ENCODE results near the gene MRPL28. TPM values are rescaled to one million over a fixed set of nuclear protein-coding genes. Genes with fewer than 3 reads are reported as not detected.
A peak's percentile ranks its signal among the peaks of the same experiment; 100 is the strongest.
"Not testable (repeated sequence)": the region's sequence is repeated elsewhere in the genome, so short reads cannot be mapped to it uniquely, and the experiment has no call there.

MRPL28 gene
- polyA plus RNA-seq, 1 donor = 47.8 TPM

DNA sequence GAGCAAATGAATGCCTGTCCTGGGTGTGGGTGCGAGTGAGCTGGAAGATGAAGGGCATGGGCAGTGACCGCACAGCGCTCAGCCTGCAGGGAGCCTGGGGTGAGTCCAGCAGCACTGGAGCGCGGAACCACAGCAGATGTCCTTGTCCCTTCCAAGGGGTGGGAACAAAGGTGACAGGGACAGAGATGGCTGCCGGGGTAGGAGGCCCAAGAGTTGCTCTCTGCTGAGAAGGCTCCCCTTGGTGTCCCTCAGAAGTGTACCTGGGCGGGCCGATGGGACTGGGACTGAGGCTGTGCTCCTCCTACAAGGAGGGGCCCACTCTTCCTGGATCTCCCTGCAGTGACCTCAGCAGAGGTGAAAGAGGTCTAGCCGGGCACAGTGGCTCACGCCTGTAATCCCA is 19.0 kb upstream of the MRPL28 start:
- no peak for DNase-seq

DNA sequence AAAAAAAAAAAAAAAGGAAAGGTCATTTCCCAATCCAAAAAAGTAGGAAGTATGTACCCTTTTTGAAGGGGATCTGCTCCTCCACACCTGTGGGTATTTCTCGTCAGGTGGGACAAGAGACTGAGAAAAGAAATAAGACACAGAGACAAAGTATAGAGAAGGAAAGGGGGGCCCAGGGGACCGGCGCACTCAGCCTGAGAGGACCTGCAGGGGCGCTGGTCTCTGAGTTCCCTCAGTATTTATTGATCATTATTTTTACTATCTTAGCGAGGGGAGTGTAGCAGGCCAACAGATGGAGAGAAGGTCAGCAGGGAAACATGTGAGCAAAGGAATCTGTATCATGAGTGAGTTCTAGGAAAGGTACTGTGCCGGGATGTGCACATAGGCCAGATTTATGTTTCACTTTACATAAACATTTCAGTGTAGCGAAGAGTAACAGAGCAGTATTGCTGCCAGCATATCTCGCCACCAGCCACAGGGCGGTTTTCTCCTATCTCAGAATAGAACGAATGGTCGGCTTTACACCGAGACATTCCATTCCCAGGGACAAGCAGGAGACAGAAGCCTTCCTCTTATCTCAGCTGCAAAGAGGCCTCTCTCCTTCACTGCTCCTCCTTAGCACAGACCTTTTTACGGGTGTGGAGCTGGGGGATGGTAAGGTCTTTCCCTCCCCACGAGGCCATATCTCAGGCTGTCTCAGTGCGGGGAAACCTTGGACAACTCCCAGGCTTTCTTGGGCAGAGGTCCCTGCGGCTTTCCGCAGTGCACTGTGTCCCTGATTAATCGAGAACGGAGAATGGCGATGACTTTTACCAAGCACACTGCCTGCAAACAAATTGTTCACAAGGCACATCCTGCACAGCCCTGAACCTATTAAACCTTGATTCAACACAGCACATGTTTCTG is 17.7 kb upstream of the MRPL28 start:
- not testable (repeated sequence) for DNase-seq

DNA sequence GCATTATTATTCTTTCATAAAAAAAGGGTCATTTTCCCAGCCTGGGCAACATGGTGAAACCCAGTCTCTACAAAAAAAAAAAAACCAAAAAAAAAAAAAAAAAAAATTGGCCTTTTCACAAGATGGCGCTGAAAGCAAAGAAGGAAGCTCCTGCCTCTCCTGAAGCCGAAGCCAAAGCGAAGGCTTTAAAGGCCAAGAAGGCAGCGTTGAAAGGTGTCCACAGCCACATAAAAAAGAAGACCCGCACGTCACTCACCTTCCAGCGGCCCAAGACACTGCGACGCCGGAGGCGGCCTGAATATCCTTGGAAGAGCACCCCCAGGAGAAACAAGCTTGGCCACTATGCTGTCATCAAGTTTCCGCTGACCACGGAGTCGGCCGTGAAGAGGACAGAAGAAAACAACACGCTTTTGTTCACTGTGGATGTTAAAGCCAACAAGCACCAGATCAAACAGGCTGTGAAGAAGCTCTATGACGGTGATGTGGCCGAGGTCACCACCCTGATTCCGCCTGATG is 16.4 kb upstream of the MRPL28 start:
- DNase-seq = no peak

DNA sequence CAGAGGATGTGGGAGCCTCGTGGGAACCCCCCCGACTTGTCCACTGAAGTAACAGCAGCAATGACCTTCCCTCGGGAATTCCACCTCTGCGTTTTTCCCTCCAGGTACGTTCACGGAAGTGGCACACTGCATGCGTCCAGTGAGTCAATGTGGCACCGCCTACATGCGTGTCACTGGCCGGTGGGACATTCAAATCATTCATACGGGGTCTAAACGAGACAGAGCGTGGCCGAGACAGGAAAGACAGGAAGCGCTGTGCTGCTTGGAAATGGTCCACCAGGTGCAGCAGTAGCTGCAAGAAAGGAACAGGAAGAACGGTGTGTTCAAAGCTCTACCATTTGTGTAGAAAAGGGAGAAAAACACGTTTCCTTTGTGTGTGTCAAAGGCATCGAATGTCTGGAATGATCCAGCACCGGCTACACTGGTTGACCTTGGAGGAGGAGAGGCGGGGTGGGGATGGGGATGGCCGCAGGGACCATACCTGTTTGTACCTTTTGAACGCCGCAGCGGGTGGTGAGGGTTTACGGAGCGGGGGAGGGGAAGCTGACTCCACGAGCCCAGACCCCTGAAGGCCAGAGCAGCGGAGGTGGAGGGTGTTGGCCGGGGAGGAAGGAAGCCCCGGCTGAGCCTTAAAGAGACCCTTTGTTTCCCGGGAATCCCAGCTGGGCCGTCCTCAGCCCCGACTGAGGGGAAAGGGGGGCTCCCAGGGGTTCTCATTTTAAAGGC is 13.2 kb upstream of the MRPL28 start:
- no peak for DNase-seq

DNA sequence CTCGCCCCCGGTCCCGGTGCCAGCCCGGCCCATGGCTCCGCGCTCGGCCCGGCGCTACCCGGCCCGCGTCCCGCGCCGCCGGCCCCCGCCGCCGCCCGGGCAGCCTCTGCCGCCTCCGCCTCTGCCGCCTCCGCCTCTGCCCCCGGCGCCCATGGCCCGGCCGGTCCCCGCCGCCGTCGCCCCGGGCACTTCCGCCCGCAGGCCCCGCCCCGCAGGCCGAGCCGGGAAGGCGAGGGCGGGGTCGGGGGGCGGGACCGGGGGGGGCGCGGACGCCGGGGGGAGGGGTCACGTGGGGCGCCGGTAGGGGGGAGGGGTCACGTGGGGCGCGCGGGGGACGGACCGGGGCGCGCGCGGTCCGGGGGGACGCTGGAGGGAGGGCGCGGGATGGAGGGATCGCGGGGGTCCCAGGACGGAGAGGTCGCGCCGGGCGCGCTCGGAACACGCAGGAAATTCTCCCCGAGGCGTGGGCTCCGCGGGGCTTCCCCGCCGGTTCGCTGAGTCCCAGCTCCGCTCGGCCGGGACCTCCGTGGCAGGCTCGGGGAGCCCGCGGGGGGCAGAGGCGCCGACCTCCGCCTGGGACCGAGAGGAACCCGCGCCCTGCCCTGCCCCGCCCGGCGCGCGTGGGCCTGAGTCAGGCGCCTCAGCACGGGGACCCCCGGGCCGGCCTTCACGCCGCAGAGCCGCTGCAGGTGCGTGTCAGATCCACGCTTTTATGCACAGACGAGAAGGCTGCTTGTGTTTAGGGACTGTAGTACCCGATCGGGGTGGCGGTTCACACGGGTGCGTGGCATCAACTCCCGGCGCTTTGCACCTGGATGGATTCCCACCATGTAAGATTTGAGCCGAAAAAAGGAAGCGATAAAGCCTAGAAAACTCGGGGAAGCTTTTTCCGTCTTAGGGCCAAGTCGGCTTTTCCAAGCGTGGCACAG is 11.7 kb upstream of the MRPL28 start, which contains the start of gene PGAP6:
Gene PGAP6 (minus strand): TSS at position 190 of the 929 bp plus-strand sequence. CDS start 157 bp downstream, at position 33.
- peak; percentile 57 for DNase-seq

DNA sequence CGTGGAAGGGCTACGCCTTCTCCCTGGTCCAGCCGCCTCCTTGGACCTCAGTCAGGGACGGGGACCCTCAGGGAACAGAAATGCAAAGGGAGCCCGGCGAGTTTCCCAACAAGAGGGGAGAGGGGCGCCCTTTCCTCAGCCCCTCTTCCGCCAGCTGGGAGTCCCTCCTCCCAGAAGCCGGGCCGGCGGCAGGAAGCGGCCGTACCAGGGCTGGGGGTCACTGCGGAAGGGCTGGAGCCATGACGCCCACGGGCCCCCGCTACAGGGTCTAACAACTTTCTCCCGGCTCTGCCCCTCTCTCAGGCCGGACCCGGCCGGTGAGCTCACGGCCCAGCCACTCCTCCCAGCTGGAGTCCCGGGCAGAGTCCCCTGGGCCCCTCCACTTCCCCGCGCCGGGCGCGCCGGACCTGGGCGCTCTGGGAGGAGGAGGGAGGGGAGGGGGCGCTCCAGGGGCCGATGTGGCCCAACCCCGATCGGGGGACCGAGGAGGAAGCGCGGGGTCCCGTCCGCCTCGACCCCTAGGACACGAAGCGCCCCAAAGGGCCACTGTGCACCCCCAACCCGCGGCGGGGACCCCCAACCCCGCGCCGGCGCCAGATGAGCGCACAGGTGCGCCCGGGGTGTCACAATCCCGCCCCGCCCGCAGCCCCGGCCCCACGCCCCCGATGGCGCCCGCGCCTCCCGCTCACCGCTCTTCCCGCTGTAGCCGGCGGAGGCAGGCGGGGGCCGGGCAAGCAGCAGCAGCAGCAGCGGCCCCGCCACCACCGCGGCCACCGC is 10.9 kb upstream of the MRPL28 start:
- no peak for DNase-seq

DNA sequence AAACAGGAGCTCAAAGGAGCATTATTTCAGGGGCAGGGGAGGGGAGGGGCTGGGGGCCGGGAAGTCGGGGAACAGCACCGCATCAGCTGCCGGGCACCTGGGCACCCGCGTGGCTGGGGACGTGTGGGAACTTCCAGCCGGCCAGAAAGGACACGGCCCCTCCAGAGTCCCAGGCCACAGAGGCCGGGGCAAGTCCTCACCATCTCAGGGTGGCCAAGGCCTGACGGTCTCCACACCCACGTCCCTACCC is 10.3 kb upstream of the MRPL28 start:
- DNase-seq = no peak

DNA sequence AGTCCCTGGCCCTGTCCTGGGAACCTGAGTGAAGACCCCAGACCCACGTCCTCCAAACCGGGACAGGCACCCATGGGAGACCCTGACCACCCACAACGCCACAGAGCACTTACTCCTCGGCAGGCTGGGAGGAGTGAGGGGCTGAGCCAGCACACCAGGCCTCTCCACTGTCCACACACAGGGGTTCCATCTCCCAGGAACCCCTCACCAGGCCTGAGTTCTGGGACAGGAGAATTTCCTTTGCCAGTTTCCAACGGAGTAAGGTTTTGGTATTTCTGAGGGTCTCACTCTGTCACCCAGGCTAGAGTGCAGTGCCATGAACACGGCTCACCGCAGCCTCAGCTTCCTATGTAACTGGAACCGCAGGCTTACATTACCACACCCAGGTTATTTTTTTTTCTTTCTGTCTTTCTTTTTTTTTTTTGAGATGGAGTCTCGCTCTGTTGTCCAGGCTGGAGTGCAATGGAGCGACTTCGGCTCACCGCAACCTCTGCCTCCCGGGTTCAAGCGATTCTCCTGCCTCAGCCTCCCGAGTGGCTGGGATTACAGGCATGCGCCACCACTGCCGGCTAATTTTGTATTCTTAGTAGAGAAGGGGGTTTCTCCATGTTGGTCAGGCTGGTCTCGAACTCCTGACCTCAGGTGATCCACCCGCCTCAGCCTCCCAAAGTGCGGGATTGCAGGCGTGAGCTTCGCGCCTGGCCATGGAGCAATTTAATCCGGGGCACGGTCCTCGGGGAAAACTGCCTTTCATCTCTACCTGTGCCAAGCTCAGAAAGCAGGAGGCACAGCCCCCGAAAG is 9.8 kb upstream of the MRPL28 start:
- DNase-seq = no peak

DNA sequence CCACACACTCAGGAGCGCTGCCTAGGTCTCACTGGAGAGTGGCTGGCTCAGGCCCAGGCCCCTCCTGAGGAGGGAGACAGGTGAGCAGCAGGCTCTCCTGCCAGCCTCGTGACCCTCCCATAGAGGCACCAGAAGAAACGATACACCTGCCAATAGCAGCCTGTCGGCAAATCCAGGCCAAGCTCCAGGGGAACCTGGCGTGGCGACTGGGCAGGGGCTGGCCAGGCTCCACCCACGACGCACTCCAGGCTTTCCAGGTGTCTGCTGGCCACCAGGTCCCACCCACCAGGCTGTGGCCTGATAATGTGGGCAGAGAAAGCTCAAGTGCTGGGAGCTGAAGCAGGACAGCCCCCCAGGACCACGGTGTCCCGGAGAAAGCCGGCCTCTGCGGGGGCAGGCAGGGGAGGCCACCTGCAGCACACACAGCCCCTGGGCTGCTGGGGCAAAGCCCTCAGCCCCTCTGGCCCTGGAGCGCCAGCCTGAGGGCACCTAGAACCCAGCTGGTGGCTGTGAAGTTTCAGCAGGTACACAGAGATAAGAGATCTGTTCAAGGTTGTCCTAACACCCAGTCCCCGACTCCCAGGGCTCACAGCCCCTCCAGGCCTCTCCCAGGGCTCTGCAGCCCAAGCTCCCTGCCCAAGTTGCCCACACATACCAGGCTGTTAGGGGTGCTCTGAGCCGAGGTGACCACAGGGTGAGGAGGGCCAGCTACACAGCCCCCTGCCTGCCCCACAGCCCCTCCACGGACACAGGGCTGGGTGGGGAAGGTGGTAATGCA is 9.0 kb upstream of the MRPL28 start:
- DNase-seq = no peak

DNA sequence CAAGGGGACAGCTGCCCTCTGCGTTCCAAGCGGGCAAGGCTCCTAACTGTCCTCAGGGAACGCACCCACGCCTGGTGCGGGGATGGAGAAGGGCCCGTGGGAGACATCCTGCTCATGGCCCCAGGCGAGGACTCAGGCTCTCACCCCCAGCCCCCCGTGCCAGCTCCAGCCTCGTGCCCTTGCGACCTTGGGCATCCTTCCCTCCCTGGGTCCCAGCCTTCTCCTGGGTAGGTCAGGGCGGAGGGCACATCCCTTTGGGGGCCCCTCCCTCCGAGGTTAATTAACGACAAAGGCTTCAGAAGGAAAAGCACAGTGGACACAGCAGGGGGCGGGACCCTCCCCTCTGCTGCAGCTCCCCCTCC is 8.5 kb upstream of the MRPL28 start:
- DNase-seq = no peak

DNA sequence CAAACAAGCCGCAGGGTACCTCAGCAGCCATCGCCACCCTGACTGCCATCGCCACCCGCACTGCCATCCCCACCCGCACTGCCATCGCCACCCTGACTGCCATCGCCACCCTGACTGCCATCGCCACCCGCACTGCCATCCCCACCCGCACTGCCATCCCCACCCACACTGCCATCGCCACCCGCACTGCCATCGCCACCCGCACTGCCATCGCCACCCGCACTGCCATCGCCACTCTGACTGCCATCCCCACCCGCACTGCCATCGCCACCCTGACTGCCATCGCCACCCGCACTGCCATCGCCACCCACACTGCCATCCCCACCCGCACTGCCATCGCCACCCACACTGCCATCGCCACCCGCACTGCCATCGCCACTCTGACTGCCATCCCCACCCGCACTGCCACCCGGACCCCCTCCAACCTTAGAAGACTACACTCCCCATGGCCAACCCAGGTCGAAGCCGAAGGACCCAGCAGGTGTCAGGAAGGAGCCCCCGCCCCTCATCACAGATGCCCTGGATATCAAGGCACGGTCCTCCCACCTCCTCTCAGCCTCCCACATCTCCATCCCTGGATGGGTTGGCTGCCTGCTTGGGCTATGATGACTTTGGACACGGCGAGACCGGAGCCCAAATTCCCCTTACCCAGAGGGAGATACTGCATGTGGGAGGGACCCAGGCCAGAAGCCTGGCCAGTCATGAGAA is 7.9 kb upstream of the MRPL28 start:
- DNase-seq = not testable (repeated sequence)

DNA sequence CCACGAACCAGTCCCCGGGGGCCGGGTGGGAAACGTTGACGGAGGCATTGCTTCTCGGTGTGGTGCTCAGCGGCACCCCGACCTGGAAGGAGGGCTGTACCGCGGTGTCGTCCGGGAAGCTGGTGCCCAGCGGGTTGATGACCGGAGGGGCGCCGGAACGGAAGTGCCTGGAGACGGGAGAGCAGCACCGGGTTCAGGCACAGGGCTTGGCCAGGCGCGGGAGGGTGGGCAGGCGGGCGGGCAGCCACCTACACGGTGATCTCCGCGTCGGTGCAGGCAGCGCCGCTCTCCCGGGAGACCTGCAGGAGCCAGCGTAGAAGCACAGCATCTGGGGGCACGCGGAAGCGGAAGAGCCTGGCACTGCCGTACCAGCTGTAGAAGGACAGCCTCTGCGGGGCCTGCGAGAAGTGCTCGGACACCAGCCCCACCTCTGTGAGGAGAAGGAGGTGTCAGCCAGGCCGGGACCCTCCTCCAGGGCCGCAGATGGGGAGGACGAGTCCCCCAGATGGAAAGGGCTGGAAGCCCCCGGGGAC is 7.1 kb upstream of the MRPL28 start:
- no peak for DNase-seq

DNA sequence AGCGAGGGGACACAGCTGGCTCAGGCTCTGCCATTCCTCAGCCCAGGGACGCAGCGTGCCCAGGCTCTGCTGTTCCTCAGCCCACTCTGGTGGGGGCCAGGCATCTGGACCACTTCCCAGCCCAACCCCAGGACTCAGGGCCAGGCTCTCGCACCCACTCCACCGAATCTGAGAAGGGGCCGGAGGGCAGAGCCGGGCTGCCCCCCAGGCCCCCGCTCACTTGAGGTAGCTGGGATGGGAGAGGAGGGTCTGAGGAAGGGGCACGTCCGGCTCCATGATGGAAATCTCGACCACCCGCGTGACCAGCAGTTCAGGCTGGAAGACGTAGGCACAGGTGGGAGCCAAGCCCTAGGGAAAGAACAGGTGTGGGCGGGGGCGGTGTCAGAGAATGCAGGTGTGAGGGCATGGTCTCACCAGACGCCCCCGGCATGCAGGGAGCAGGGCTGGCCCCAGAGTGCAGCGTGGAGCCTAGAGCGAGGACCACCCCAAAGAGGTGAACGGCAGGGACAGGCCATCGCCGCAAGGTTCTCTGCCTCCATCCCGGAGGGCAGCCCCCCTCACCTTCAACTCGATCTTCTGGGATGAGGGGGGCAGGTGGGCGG is 6.6 kb upstream of the MRPL28 start:
- no peak for DNase-seq

DNA sequence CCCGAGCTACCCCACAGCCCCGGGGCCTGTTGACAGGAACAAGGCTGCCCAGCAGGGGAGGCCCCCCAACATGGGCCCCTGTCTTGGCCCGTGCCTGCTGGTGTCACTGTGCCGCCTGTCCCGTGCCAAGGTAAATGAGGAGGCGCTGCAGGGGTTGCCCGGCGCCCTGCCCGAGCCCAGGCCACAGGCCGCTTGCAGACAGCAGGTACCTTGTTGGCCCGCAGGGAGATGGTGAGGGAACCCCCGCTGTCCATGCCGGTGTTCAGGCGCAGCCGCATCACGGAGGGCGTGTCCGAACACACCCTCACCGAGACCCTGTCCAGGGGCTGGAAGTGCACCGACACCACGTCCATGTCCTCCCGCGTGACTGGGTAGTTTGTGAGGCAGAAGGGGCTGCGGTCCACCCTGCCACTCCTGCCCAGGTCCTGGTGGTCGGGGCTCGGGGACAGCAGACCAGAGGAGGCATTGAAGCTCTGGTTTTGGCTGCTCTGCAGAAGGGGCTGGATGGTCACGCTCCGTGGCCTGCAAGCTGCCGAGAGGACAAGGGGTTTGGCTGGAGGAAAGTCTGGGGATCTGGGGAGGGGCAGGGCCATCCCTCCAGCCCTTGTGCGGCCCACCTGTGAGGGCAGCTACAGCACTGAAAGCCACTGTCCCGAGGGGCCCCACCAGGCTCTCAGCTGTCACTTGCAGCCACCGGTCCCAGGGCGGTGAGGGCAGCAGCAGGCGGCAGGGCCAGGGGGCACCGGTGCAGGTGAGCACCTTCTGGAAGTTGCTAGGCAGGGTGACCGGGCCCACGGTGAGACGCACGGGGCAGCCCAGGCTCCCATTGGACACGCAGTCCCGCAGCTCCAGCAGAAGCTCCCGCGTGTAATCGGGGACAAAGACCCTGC is 5.8 kb upstream of the MRPL28 start:
- no peak for DNase-seq

DNA sequence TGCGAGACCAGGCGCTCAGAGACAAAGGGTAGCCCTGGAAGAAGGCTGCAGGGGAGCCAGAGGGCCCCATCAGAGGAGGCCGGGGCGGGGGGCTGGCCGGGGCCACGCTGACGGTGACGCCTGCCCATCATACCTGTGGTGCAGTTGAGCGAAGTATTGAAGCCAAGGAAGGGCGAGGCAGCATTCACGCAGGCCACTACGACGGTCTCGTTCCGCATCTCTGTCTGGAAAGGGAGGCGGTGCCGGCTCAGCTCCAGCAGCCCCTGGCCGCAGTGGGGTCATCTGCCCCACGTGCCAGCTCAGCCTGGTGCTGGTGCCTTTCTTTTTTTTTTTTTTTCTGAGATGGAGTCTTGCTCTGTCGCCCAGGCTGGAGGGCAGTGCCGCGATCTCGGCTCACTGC is 4.9 kb upstream of the MRPL28 start:
- DNase-seq = no peak

DNA sequence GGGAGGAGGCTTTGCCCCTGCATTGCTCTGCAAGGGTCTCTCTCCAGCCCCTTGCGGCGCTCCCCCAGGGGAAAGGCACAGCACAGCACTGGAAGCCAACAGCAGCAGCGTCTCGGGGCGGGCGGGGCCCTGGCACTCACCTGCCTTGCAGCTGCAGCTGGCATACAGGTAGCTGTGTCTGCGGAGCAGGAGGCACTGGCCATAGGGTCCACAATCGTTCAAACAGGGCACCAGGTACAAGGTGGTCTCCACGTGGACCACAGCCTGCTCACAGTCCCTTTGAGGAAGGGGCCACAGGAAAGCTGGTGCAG is 4.2 kb upstream of the MRPL28 start:
- DNase-seq = no peak

DNA sequence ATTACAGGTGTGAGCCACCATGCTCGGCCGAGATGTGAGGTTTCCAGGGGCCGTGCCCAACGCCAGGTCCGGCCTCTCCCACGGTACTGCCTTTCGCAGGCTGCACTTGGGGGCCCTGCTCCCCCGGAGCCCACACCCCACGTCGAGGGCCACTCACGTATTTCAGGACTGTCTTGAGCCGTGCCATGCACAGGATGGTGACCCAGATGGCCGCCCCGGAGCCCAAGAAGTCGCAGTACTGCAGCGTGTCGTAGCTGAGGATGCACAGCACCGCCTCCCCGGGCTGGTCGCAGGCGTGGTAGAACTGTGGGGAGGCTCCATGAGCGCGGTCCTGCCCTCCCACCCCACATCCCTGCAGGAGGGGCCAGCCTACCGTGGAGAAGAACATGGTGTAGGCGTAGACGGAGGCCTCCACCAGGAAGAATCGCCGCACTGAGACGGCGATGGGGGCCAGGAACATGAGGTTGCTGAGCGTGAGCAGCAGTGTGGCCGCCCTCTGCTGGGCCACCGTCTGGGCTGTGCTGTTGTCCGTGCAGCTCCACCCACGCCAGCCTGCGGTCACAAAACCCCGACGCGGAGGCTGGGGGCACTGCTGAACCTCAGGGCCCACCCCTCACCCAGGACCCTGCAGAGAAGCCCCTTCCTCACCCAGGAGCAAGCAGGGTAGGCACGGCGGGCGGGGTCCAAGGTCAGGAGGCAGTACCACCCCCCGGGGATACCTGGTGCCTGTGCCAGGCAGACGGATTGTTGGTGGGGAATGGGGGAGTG is 3.7 kb upstream of the MRPL28 start:
- no peak for DNase-seq

Measured in hindlimb muscle (tissue), 1 donor.